Measurements from ENCODE around the gene DNAH6. TPM values are rescaled to one million over a fixed set of nuclear protein-coding genes. Genes with fewer than 3 reads are reported as not detected.

DNAH6 gene
- total RNA-seq, 1 donor from 2014 or later: 6.3 TPM

DNA sequence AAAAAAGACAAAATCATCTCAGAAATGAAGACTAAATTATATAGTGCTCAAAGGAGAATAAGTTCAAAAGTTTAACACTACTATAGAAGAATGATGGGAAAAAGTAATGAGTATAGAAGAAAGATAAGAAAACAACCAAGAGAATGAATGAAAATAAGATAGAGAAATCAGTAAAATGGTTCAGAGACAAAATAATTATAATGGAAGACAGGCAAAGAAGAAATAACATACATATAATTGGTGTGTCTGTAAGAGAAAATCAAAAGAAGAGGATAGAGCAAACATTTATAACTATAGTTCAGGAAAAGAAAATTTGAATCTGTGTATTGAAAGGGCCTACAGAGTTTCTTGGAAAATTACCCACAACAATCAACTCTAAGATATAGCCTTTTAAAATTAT lies 43.5 kb downstream of the DNAH6 start:
- DNase-seq: no peak
- H3K27ac ChIP-seq: no peak overlapping the region
- peaks cover 9% of the 10 kb centered on the region for H3K9me3 ChIP-seq
- no peaks in the 10 kb centered on the region for H3K36me3 ChIP-seq
- no peak for ATAC-seq
- intact Hi-C loops (cut with DNase I): no loop called here
- TF ChIP-seq, protein P1, sequence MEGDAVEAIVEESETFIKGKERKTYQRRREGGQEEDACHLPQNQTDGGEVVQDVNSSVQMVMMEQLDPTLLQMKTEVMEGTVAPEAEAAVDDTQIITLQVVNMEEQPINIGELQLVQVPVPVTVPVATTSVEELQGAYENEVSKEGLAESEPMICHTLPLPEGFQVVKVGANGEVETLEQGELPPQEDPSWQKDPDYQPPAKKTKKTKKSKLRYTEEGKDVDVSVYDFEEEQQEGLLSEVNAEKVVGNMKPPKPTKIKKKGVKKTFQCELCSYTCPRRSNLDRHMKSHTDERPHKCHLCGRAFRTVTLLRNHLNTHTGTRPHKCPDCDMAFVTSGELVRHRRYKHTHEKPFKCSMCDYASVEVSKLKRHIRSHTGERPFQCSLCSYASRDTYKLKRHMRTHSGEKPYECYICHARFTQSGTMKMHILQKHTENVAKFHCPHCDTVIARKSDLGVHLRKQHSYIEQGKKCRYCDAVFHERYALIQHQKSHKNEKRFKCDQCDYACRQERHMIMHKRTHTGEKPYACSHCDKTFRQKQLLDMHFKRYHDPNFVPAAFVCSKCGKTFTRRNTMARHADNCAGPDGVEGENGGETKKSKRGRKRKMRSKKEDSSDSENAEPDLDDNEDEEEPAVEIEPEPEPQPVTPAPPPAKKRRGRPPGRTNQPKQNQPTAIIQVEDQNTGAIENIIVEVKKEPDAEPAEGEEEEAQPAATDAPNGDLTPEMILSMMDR (IDR thresholded peaks at IDR 0.05): no peak
- no peaks in the 10 kb centered on the region for H3K4me1 ChIP-seq
- no peak overlapping the region for H3K4me3 ChIP-seq
- no peaks in the 10 kb centered on the region for H3K27me3 ChIP-seq (ENCODE audit: low read depth)

DNA sequence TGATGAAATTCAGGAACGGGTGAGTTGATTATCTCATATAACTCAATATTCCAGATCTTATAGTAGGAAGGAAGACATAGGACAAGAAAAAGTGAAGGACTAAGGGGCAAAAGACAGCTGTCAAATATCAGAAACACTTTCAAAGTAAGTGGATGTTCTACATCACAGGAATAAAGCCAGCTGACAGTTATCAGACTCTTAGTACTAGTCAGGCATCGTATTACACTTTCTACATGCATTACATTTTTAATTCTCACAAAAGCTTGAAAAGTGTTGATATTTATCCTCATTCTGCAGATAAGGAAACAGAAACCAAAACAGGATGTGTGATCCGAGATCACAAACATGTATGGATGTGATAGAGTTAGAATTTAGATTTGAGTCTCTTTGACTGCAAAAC lies 63.4 kb downstream of the DNAH6 start:
- H3K36me3 ChIP-seq: no peaks in the 10 kb centered on the region
- H3K27me3 ChIP-seq (ENCODE audit: low read depth): no peaks in the 10 kb centered on the region
- intact Hi-C loops (cut with DNase I): no loop called here
- no peaks in the 10 kb centered on the region for H3K4me1 ChIP-seq
- H3K27ac ChIP-seq: no peak overlapping the region
- no peaks in the 10 kb centered on the region for H3K9me3 ChIP-seq
- DNase-seq: no peak
- H3K4me3 ChIP-seq: no peak overlapping the region
- TF ChIP-seq, protein P1 (IDR thresholded peaks at IDR 0.05): no peak
- ATAC-seq: no peak

DNA sequence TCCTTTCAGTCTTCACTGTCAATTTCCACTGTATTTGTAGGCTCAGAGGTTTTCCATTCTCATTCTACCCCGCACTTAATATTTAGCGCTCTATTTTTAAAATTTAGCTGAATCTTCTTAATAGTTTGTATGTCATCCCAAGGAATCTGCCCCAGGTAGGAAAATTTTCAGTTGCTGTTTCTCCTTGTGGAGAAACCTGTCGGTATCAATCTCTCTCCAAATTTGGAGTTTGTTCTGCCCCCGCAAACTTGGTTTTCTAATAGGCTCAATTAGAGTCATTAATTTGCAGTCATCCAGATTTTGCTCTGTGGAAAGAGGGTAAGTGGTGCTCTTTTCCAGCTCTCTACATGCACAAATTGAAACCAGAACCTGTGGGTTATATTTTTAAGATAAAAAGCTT lies 87.6 kb downstream of the DNAH6 start:
- Histone ChIP-seq H3K36me3 (no peaks in the 10 kb centered on the region), H3K27ac (no peak overlapping the region), H3K27me3 (ENCODE audit: low read depth) (no peaks in the 10 kb centered on the region), H3K4me3 (no peak overlapping the region), H3K4me1 (no peaks in the 10 kb centered on the region), H3K9me3 (no peaks in the 10 kb centered on the region)
- DNase-seq (no peak), ATAC-seq (no peak)
- intact Hi-C loops (cut with DNase I): no loop called here
- TF ChIP-seq, protein P1 (IDR thresholded peaks at IDR 0.05): no peak

DNA sequence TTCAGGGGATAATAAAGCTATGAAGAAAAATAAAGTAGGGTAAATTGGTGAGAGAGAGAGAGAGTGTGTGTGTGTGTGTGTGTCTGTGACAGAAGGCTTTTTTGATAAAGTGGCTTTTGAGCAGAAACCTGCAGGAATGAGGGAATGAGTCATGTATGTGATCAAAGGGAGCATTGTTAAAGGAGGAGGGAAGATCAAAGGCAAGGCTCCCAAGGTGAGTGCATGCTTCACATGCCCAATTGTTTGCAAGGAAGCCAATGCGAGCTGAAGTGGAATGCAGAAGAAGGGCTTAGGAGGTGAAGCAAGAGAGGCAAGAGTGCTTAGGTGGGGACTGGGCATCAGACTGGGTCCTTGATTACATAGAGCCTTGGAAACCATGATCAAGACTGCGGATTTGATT lies 96.8 kb downstream of the DNAH6 start:
- H3K36me3 ChIP-seq: no peaks in the 10 kb centered on the region
- no peak overlapping the region for H3K4me3 ChIP-seq
- H3K27me3 ChIP-seq (ENCODE audit: low read depth): no peaks in the 10 kb centered on the region
- no peaks in the 10 kb centered on the region for H3K9me3 ChIP-seq
- DNase-seq (no peak), ATAC-seq (peak; percentile 86 to 89)
- TF ChIP-seq, protein P1 (IDR thresholded peaks at IDR 0.05): no peak
- intact Hi-C loops (cut with DNase I): no loop called here
- no peaks in the 10 kb centered on the region for H3K4me1 ChIP-seq
- H3K27ac ChIP-seq: no peak overlapping the region

DNA sequence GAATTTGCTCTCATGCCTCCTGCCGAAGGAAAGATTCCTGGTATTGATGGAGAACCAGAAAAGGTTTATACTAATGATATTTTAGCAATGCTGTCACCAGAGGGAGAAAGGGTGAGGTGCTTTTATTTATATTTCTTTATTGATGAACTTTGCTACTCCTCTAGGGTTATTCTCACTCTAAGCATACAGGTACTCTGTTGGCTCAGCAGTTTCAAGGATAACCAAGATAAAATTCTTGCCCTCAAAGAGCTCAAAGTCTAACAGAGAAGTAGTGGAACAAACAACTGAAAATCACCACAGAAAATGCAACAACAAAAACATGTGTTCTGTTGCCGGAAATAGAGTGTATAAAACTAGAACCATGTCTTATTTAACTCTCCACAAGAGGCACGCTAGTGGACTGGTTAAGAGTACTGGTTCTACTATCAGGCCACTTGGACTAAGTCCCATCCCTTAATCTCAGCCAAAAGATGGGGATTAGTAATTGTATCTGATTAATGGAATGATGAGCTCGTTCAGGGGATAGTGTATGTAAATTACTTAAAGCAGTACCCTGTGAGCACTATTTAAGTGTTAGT lies 103.6 kb downstream of the DNAH6 start:
- Histone ChIP-seq H3K4me1 (no peaks in the 10 kb centered on the region), H3K27me3 (ENCODE audit: low read depth) (no peaks in the 10 kb centered on the region), H3K9me3 (no peaks in the 10 kb centered on the region), H3K36me3 (no peaks in the 10 kb centered on the region), H3K27ac (no peak overlapping the region), H3K4me3 (no peak overlapping the region)
- TF ChIP-seq, protein P1 (IDR thresholded peaks at IDR 0.05): no peak
- intact Hi-C loops (cut with DNase I): no loop called here
- no peak for ATAC-seq
- DNase-seq: no peak

DNA sequence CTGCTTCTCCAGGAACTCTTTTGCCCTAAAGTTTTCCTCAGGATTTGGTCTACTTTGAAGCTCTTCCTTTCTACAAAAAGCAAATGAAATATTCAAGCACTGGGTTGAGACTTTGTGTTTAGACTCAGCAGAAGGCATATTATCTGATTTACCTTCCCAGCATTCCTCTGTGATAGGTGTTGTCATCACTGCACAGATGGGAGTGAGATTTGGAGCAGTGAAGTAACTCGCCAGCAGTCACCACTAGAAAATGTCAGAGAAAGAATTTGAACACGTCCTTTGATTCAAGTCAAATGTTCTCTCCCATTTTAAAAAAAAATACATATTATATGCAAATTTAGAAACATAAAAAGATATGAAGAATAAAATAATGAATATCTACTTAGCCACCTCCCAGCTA lies 112.2 kb downstream of the DNAH6 start:
- ATAC-seq (no peak), DNase-seq (no peak)
- H3K27me3 ChIP-seq (ENCODE audit: low read depth): no peaks in the 10 kb centered on the region
- no peaks in the 10 kb centered on the region for H3K36me3 ChIP-seq
- TF ChIP-seq, protein P1 (IDR thresholded peaks at IDR 0.05): no peak
- no peak overlapping the region for H3K27ac ChIP-seq
- no peaks in the 10 kb centered on the region for H3K9me3 ChIP-seq
- intact Hi-C loops (cut with DNase I): no loop called here
- H3K4me3 ChIP-seq: no peak overlapping the region
- no peaks in the 10 kb centered on the region for H3K4me1 ChIP-seq

Data from lower lobe of right lung (tissue), 2 donors.